ENCODE results near the gene CNTN4. TPM values are rescaled to one million over a fixed set of nuclear protein-coding genes. Genes with fewer than 3 reads are reported as not detected.

Gene CNTN4
- total RNA-seq, 2 donors from 2014 or later = 13.0 to 50.1 TPM

DNA sequence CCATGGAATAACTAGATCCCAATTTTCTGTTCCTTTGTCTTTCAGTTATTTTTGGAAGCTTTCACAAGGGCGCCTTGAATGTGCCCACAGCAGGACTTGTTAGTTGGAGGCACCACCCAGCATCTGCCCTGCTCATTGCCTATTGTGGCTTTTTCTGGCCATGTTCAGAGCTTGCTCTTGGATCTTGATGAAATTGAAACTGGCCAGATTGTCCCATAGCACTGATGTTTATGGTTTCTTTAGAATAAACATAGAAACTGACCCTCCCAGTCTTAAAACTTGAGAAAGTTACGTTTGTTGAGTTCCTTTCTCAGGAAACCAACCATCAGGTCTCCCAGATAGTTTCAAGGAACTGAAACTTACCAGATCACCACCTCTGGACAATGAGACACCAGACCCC, 536.8 kb downstream of the CNTN4 start:
- Histone ChIP-seq H3K4me1 (no peaks in the 10 kb centered on the region), H3K4me3 (no peak overlapping the region), H3K9me3 (no peaks in the 10 kb centered on the region), H3K36me3 (replicated peaks in 1 of 2; ENCODE audit: insufficient read depth in 1 of 2, low read depth in 2 of 2) (no peaks in the 10 kb centered on the region), H3K27ac (no peak overlapping the region), H3K27me3 (no peaks in the 10 kb centered on the region)
- DNase-seq (no peak), ATAC-seq (no peak)
- TF ChIP-seq POLR2A (IDR thresholded peaks at IDR 0.05) = no peak
- TF ChIP-seq, protein P1, sequence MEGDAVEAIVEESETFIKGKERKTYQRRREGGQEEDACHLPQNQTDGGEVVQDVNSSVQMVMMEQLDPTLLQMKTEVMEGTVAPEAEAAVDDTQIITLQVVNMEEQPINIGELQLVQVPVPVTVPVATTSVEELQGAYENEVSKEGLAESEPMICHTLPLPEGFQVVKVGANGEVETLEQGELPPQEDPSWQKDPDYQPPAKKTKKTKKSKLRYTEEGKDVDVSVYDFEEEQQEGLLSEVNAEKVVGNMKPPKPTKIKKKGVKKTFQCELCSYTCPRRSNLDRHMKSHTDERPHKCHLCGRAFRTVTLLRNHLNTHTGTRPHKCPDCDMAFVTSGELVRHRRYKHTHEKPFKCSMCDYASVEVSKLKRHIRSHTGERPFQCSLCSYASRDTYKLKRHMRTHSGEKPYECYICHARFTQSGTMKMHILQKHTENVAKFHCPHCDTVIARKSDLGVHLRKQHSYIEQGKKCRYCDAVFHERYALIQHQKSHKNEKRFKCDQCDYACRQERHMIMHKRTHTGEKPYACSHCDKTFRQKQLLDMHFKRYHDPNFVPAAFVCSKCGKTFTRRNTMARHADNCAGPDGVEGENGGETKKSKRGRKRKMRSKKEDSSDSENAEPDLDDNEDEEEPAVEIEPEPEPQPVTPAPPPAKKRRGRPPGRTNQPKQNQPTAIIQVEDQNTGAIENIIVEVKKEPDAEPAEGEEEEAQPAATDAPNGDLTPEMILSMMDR (IDR thresholded peaks at IDR 0.05) = no peak
- intact Hi-C loops (cut with DNase I) = no loop called here
- 52 to 53% methylated on average over 2 of the region's 2 CpGs for WGBS, 2 donors

DNA sequence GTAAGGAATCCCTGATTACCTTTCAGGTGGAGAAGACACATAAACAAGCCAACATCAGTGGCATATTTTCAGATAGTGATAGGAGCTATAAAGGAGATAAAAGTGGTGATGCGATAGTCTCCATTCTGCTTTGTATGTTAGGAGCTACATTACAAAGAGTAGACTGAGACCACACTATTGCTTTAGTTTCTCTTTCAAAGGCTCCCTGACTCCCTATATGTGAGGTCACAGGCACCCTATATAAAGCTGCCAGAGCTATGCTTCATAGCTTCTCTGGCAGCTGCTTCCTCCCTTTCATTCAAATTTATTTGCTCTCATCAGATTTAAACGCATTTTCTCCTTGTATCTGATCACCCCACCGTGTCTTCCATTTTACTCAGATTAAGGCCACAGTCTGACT, 544.9 kb downstream of the CNTN4 start:
- H3K27ac ChIP-seq = no peak overlapping the region
- intact Hi-C loops (cut with DNase I) = no loop called here
- H3K4me1 ChIP-seq = no peaks in the 10 kb centered on the region
- no peaks in the 10 kb centered on the region for H3K36me3 ChIP-seq (replicated peaks in 1 of 2; ENCODE audit: insufficient read depth in 1 of 2, low read depth in 2 of 2)
- no peak overlapping the region for H3K4me3 ChIP-seq
- 49 to 72% methylated on average over 3 of the region's 3 CpGs for WGBS, 2 donors
- H3K9me3 ChIP-seq = no peaks in the 10 kb centered on the region
- TF ChIP-seq, protein P1 (IDR thresholded peaks at IDR 0.05) = no peak
- no peak for TF ChIP-seq POLR2A (IDR thresholded peaks at IDR 0.05)
- ATAC-seq (no peak), DNase-seq (no peak)
- H3K27me3 ChIP-seq = no peaks in the 10 kb centered on the region

DNA sequence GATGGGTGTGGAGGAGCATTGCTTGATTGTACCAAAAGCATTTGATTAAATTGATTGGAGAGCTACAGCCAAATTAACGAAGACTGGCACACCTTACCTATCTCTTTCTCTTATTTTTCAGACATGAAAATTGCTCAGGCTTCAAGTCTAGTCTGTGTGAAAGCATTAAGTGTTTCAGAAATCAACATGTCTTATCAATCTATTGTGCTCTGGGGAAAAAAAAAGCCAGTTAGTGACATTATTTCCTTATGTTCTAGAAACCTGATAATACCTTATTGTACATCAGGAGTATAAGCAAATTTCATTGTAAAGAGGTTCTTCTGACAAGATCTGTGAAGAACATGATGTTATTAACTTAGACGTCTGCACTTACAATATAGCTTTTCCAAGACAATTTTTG, 546.3 kb downstream of the CNTN4 start:
- no peak overlapping the region for H3K27ac ChIP-seq
- H3K9me3 ChIP-seq = no peaks in the 10 kb centered on the region
- H3K4me1 ChIP-seq = no peaks in the 10 kb centered on the region
- H3K27me3 ChIP-seq = no peaks in the 10 kb centered on the region
- WGBS, 2 donors = 53 to 55% methylated on average over 2 of the region's 2 CpGs
- H3K4me3 ChIP-seq = no peak overlapping the region
- DNase-seq (no peak), ATAC-seq (no peak)
- intact Hi-C loops (cut with DNase I) = no loop called here
- no peak for TF ChIP-seq POLR2A (IDR thresholded peaks at IDR 0.05)
- TF ChIP-seq, protein P1 (IDR thresholded peaks at IDR 0.05) = no peak
- H3K36me3 ChIP-seq (replicated peaks in 1 of 2; ENCODE audit: insufficient read depth in 1 of 2, low read depth in 2 of 2) = no peaks in the 10 kb centered on the region

DNA sequence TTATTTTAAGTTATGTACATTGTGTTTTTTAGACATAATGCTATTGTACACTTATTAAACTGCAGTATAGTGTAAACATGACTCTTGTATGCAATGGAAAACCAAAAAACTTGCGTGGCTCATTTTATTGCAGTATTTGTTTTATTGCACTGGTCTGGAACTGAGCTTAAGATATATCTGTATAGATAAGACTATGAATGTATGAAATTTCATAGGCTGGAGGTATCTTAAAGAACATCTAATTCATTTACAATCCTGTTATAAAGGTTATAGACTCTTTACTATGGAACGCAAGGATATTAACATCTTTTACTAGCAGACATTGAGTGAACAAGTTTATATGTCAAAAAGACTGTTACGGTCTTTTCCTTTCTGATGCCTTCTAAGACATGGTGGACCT, 552.1 kb downstream of the CNTN4 start:
- no peaks in the 10 kb centered on the region for H3K27me3 ChIP-seq
- no peak overlapping the region for H3K4me3 ChIP-seq
- ATAC-seq (no peak), DNase-seq (no peak)
- intact Hi-C loops (cut with DNase I) = no loop called here
- TF ChIP-seq, protein P1 (IDR thresholded peaks at IDR 0.05) = no peak
- no peak for TF ChIP-seq POLR2A (IDR thresholded peaks at IDR 0.05)
- no peak overlapping the region for H3K27ac ChIP-seq
- H3K9me3 ChIP-seq = no peaks in the 10 kb centered on the region
- 83 to 87% methylated on average over 3 of the region's 3 CpGs for WGBS, 2 donors
- no peaks in the 10 kb centered on the region for H3K36me3 ChIP-seq (replicated peaks in 1 of 2; ENCODE audit: insufficient read depth in 1 of 2, low read depth in 2 of 2)
- H3K4me1 ChIP-seq = no peaks in the 10 kb centered on the region

DNA sequence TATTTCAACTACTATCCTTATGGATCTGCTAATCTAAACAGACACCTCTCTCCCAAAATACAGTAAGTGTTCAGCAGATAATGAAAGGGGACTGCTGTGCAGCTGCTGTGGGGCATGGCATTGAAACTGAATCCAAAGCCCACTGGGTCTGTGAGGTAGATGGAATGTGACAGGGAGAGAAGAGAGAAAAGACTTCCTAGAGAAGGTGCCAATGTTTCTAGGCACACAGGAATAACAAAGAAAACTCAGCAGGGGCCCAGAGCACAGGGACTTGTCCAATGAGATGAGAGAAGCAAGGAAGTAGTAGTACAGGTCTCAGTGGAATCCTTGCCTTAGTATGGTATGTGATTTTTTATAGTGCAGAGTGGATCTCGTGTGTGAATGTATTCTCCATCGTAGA, 553.7 kb downstream of the CNTN4 start:
- DNase-seq = no peak
- no peak overlapping the region for H3K4me3 ChIP-seq
- no peak for ATAC-seq
- no peaks in the 10 kb centered on the region for H3K9me3 ChIP-seq
- H3K27me3 ChIP-seq = no peaks in the 10 kb centered on the region
- H3K27ac ChIP-seq = no peak overlapping the region
- TF ChIP-seq POLR2A (IDR thresholded peaks at IDR 0.05) = no peak
- TF ChIP-seq, protein P1 (IDR thresholded peaks at IDR 0.05) = no peak
- intact Hi-C loops (cut with DNase I) = no loop called here
- no peaks in the 10 kb centered on the region for H3K36me3 ChIP-seq (replicated peaks in 1 of 2; ENCODE audit: insufficient read depth in 1 of 2, low read depth in 2 of 2)
- peaks cover 11% of the 10 kb centered on the region for H3K4me1 ChIP-seq
- 48 to 67% methylated on average over 2 of the region's 2 CpGs for WGBS, 2 donors

Measured in body of pancreas (tissue), 4 donors.